Measurements from ENCODE around the gene GNA15.

DNA sequence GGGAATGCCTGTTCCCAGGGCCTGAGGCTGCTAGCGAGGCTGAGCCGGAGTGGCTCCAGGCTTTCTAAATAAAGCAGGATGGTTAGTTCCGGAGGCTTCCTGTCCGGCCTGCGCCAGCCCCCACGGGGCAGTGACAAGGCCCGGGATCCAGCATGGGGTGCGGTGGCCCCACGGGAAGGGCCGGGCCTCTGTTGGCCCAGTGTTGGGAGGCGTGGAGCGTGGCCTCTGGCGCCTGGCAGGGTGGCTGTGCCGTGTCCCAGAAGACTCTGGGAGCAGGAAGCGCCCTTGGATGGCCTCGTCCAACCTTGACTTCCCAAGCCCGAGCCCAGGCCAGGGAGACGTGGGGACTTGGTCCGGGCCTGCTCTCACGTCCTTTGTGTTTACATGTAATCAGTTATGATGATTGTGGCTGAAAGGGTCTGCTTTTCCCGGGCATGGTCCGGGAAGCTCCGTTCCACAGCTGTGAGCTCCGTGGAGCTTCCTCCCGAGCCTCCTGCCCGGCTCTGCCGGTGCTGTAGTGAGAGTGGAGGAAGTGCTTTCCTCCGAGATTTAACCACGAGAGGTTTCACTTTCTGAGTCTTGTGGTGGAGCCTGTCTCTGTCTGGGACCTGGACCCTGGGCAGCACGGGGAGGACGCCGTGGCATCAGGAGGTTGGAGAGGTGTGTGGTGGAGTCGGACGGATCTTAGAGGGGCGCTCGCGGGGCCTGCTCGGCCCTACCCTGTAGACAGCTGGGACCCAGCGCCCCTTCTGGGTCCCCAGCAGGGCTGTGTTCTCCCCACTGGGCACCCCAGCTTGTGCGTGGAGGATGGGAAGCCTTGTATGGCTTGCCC, 37.1 kb upstream of the GNA15 start:
- TF ChIP-seq, protein P1, sequence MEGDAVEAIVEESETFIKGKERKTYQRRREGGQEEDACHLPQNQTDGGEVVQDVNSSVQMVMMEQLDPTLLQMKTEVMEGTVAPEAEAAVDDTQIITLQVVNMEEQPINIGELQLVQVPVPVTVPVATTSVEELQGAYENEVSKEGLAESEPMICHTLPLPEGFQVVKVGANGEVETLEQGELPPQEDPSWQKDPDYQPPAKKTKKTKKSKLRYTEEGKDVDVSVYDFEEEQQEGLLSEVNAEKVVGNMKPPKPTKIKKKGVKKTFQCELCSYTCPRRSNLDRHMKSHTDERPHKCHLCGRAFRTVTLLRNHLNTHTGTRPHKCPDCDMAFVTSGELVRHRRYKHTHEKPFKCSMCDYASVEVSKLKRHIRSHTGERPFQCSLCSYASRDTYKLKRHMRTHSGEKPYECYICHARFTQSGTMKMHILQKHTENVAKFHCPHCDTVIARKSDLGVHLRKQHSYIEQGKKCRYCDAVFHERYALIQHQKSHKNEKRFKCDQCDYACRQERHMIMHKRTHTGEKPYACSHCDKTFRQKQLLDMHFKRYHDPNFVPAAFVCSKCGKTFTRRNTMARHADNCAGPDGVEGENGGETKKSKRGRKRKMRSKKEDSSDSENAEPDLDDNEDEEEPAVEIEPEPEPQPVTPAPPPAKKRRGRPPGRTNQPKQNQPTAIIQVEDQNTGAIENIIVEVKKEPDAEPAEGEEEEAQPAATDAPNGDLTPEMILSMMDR (IDR thresholded peaks at IDR 0.05 in 8 of 11, conservative IDR thresholded peaks at IDR 0.05 in 3 of 11) = no peak
- TF ChIP-seq POLR2A (IDR thresholded peaks at IDR 0.05) = no peak
- TF ChIP-seq POLR2AphosphoS5 (IDR thresholded peaks at IDR 0.05) = peak; percentile 48 to 86 (median 83)

All from spleen (tissue), 7 donors.